Adrenal gland (tissue), 12 donors: ENCODE data around the gene PLA2G2F. TPM values are rescaled to one million over a fixed set of nuclear protein-coding genes. Genes with fewer than 3 reads are reported as not detected.

Experiments
- DNase-seq, 7 donors: peaks; one replicate each; pipeline ENCODE4 v3.0.0-alpha.2; 2019 to 2020
- H3K27ac ChIP-seq, 5 donors: fragments of 200-600 bp; sonication (generic) in 4 of 5; 1 replicate in 3 of 5; 2 replicates in 2 of 5; pipeline versions ENCODE4 v1.5.1 to v1.8.0; 2016 to 2020; ENCODE audit warnings: mild to moderate bottlenecking in 1 of 5
- H3K27me3 ChIP-seq: fragments of 200-600 bp; 2 replicates; pipeline ENCODE4 v1.8.0; 2021
- H3K36me3 ChIP-seq, 2 donors: fragments of 200-600 bp; replicated peaks in 1 of 2; 1 replicate in 1 of 2; 2 replicates in 1 of 2; pipeline versions ENCODE4 v1.5.1 to v1.8.0; 2018 to 2022
- H3K4me1 ChIP-seq, 2 donors: fragments of 200-600 bp; replicated peaks in 1 of 2; 1 replicate in 1 of 2; 2 replicates in 1 of 2; pipeline versions ENCODE4 v1.5.1 to v1.8.0; 2018 to 2021
- H3K4me3 ChIP-seq, 4 donors: fragments of 200-600 bp; sonication (generic) in 3 of 4; one replicate each; pipeline ENCODE4 v1.5.1; 2016 to 2018
- H3K9me3 ChIP-seq, 3 donors: fragments of 200-600 bp; sonication (generic) in 1 of 3; replicated peaks in 1 of 3; 1 replicate in 2 of 3; 2 replicates in 1 of 3; pipeline versions ENCODE4 v1.5.1 to v1.8.0; 2016 to 2021
- CTCF ChIP-seq, 6 experiments: fragments of 450-650 bp in 4 of 6; fragments of 200-600 bp in 2 of 6; sonication (generic) in 1 of 6; IDR thresholded peaks; 1 replicate in 5 of 6; 2 replicates in 1 of 6; pipeline versions ENCODE4 v1.5.1 to v1.8.0; 2016 to 2021; ENCODE audit warnings: antibody characterized with exemption in 6 of 6, mild to moderate bottlenecking in 2 of 6, moderate library complexity in 1 of 6
- POLR2A ChIP-seq, 2 donors: fragments of 450-650 bp; IDR thresholded peaks; one replicate each; pipeline ENCODE4 v1.6.1; 2017; ENCODE audit warnings: antibody characterized with exemption in 2 of 2, mild to moderate bottlenecking in 2 of 2, moderate library complexity in 1 of 2
- WGBS, 4 donors: extraction: QIAGEN DNeasy Blood & Tissue Kit in 2 of 4; methylation state at CpG; one replicate each; pipeline versions ENCODE4 v1.1.5 to v1.1.7; 2013 to 2017; 5-methylcytosine and 5-hydroxymethylcytosine counted together
- intact Hi-C, 2 donors: fragments of 100-400 bp; cut with DNase I; formaldehyde crosslinking; loops; one replicate each; pipeline versions ENCODE4 v1.14.1 to v1.15.0; 2022 to 2023
- polyA plus RNA-seq, 3 donors: library from polyadenylated mRNA; stranded (reverse); fragments of 200-250 nt in 2 of 3; fragments of 350-450 nt in 1 of 3; fragmentation: Illumina TruSeq in 1 of 3; extraction: RNeasy Lipid Tissue Mini Kit (QIAGEN cat#74804) in 1 of 3; gene quantifications; one replicate each; pipeline ENCODE4 v1.2.3, GENCODE V29; 2013 to 2014
- total RNA-seq, 9 donors: library from RNA; depleted of rRNA in 4 of 9; stranded (reverse); fragments of >200 nt in 4 of 9; fragments of 120-200 nt in 1 of 9; fragmentation: NEBNext Ultra II Directional in 1 of 9; extraction: Animal tissue kit (Norgen Biotek cat#: 25700) in 1 of 9; gene quantifications; one replicate each; pipeline versions ENCODE4 v1.1.0 to v1.2.4, GENCODE V29; 2013 to 2023
- donor health status: healthy with polysubstance abuse.
- donor health status: Bipolar disorder and iron deficiency.
- donor health status: DM: yes; HTN: yes; CAD: no.
- donor health status: DM: no; HTN: no; CAD: no.
- donor health status: DM: no; HTN: no; CAD: no.
- donor health status: DM: yes; HTN: yes; CAD: no.

PLA2G2F gene
- total and polyA plus RNA-seq, 12 donors: 0.08 TPM; not detected in 11

- H3K4me3 ChIP-seq: no peak overlapping the region
- TF ChIP-seq CTCF (IDR thresholded peaks at IDR 0.05): no peak
- no peak for TF ChIP-seq POLR2A (IDR thresholded peaks at IDR 0.05)
- H3K27ac ChIP-seq: no peak overlapping the region
- H3K36me3 ChIP-seq: no peaks in the 10 kb centered on the region
- H3K9me3 ChIP-seq: no peaks in the 10 kb centered on the region
- H3K27me3 ChIP-seq: no peaks in the 10 kb centered on the region
- 79 to 86% (median 82%) methylated on average over 12 of the region's 12 CpGs for WGBS, 4 donors
- H3K4me1 ChIP-seq: no peaks in the 10 kb centered on the region
- no peak for DNase-seq
- intact Hi-C loops: no loop called here
These were observed 28.4 kb upstream of the PLA2G2F start for GRCh38 chr1:20110679-20111078.

GRCh38 chr1:20111452-20111851 is 27.7 kb upstream of the PLA2G2F start:
- no peak for DNase-seq
- WGBS, 4 donors: 88 to 93% (median 91%) methylated on average over 5 of the region's 5 CpGs
- no peaks in the 10 kb centered on the region for H3K9me3 ChIP-seq
- no peaks in the 10 kb centered on the region for H3K27me3 ChIP-seq
- H3K27ac ChIP-seq: no peak overlapping the region
- no peaks in the 10 kb centered on the region for H3K36me3 ChIP-seq
- H3K4me1 ChIP-seq: no peaks in the 10 kb centered on the region
- TF ChIP-seq CTCF (IDR thresholded peaks at IDR 0.05): no peak
- TF ChIP-seq POLR2A (IDR thresholded peaks at IDR 0.05): no peak
- intact Hi-C loops: no loop called here
- no peak overlapping the region for H3K4me3 ChIP-seq

- H3K27ac ChIP-seq: no peak overlapping the region
- H3K9me3 ChIP-seq: no peaks in the 10 kb centered on the region
- intact Hi-C loops: no loop called here
- no peak for DNase-seq
- H3K4me3 ChIP-seq: no peak overlapping the region
- H3K27me3 ChIP-seq: no peaks in the 10 kb centered on the region
- H3K36me3 ChIP-seq: no peaks in the 10 kb centered on the region
- H3K4me1 ChIP-seq: no peaks in the 10 kb centered on the region
- no peak for TF ChIP-seq POLR2A (IDR thresholded peaks at IDR 0.05)
- no peak for TF ChIP-seq CTCF (IDR thresholded peaks at IDR 0.05)
- 81 to 92% (median 86%) methylated on average over 2 to 3 of the region's 3 CpGs for WGBS, 4 donors
These were observed 26.7 kb upstream of the PLA2G2F start for GRCh38 chr1:20112279-20113000.

- no peak overlapping the region for H3K27ac ChIP-seq
- TF ChIP-seq CTCF (IDR thresholded peaks at IDR 0.05) (no peak), POLR2A (IDR thresholded peaks at IDR 0.05) (no peak)
- H3K4me1 ChIP-seq: no peaks in the 10 kb centered on the region
- WGBS, 4 donors: 77 to 84% (median 81%) methylated on average over 10 to 15 of the region's 15 CpGs
- H3K4me3 ChIP-seq: no peak overlapping the region
- no peaks in the 10 kb centered on the region for H3K27me3 ChIP-seq
- DNase-seq: no peak
- H3K9me3 ChIP-seq: no peaks in the 10 kb centered on the region
- intact Hi-C loops: no loop called here
- no peaks in the 10 kb centered on the region for H3K36me3 ChIP-seq
These were observed 25.0 kb upstream of the PLA2G2F start for GRCh38 chr1:20114021-20114648.
